Stimulated activated CD8-positive, alpha-beta memory T cell treated with anti-CD3 and anti-CD28 coated beads, Interleukin-4, amount 100 ng/mL, for 4 hours (primary cell): ENCODE measurements around the gene AHNAK2.
"Not testable (repeated sequence)": the region's sequence is repeated elsewhere in the genome, so short reads cannot be mapped to it uniquely, and the experiment has no call there.

ENCODE experiments used
- DNase-seq, 2 donors: peaks; one replicate each; pipeline ENCODE4 v3.0.0-alpha.2; 2020; ENCODE audit warnings: low read depth in 2 of 2, low spot score in 1 of 2

The AHNAK2 gene

DNA sequence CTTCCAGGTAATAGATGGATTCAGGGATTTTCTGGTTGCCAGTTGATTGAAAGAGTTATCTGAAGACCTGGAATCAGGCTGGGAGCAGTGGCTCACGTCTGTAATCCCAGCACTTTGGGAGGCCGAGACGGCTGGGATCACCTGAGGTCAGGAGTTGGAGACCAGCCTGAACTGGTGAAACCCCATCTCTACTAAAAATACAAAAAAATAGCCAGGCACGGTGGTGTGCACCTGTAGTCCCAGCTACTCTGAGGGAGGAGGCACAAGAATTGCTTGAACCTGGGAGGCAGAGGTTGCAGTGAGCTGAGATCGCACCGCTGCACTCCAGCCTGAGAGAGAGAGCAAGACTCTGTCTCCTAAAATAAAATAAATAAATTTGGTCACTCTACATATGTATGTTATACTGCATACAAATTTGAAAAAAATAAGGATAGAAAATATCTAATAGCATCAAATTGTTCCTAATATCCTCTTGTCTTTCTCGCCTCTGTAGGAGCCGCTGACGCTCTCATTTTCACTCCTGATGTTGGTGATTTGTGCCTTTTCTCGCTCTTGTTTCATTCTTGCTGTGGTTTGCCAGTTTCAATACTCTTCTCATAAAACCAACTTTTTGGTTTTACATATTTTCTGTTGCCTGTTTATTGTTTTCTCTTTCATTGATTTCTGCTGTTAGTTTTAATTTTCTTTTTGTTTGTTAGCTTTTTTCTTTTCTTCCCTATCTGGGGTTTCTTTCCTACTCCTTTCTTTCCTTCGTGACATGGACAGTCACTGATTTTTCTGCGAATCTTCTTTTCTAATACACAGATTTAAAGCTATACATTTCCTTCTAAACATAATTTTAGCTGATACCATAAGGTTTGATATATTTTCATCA is 77.3 kb downstream of the AHNAK2 start:
- DNase-seq = no peak

DNA sequence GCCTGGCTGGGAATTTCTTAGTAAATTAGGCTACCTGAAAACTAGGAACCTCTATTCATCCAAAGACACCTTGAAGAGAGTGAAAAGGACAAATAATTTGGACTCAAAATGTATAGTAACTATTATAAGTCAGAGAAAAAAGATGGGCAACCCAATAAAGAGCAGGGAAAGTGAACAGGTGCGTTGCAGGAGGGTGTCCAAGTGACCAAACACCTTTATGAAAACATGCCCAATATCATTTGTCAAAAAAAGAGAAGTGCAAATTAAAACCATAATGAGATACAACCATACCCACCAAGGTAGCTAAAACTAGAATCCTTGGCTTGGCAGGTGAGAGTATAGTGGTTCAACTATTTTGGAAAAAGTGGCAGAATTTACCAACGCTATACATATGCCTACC is 78.4 kb downstream of the AHNAK2 start:
- DNase-seq = no peak

DNA sequence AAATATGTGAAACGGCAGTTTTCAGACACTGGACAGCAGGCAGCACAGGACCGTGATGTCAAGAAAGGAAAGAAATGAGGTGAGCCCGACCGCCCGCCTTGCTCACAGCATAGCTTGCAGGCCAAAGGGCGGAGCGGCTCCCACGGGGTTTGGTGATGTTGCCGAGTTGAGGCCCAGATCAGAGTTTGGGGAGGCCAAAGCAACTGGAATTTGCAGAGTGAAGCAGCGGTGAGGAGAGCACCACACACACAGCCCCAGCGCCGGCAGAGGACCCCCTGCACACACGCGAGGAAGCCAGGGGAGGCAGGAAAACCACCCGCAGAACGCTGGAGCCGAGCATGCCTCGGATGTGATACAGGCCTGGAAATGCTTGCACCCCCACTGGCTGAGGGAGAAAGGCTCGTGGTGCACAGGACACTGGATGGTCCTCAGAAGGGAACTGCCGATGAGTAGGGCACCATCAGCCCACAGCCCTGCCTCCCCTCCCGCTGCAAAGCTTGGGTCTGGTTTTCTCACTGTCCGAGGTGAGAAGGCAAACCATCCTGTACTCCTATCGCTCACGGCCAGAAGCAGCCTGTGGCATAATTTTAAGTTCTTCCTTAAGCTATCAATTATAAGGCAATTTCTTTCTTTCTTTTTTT is 79.2 kb downstream of the AHNAK2 start:
- DNase-seq = no peak

DNA sequence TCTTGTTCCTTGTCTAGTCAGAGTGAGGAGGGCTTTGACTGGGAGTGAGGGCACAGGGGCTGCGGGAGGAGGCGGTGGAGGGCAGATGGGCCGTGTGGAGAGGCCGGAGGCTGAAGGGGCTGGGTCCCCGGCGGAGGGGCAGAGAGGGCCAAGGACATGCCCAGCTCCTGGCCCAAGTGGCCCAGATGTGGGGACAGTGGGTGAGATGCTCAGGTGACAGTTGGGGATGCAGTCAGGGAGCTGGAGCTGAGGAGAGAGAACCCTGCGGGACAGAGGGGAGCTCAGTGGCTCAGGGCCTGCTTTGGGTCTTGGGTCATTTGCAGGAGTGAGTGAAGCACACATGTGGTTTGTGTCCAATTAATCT is 80.0 kb downstream of the AHNAK2 start:
- no peak for DNase-seq

DNA sequence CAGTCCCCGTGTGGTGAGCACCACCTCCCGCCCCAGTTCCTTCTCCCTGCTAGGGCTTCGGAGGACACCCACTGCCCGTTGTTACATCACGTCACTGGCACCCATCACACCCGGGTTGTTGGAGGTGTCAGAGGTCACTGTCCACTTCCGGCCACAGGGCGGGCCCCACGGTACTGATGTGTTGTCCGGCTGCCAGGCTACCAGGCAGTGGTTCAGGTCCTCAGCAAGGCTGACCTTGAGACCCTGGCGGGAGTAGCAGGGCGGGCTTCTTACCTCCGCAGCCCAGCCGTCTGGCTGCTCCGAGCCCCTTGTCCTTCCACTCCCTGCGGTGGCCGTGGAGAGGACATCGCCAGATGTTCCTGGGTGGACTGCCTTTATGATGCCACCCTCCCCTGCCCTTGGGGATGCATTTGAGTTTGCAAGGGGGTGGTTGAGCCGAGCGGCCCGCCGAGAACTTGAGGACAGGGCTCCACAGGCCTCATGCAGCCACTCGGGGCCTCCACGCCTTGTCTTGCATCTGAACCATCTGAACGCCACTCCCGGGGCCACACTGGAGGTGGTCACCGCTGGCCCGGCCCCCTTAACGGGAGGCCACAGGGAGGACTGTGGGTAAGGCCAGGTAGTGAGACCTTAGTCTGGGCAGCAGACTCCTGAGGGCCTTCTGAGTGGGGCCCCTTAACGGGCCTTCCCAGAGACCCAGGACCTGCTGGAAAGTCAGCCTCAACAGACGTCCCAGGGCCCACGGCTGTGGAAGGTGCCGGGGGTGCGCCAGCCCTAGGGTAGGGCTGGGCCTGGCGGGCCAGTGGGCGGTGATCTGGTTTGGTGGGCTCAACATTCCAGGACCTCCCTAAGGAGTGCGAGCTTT is 80.6 kb downstream of the AHNAK2 start:
- DNase-seq = no peak

DNA sequence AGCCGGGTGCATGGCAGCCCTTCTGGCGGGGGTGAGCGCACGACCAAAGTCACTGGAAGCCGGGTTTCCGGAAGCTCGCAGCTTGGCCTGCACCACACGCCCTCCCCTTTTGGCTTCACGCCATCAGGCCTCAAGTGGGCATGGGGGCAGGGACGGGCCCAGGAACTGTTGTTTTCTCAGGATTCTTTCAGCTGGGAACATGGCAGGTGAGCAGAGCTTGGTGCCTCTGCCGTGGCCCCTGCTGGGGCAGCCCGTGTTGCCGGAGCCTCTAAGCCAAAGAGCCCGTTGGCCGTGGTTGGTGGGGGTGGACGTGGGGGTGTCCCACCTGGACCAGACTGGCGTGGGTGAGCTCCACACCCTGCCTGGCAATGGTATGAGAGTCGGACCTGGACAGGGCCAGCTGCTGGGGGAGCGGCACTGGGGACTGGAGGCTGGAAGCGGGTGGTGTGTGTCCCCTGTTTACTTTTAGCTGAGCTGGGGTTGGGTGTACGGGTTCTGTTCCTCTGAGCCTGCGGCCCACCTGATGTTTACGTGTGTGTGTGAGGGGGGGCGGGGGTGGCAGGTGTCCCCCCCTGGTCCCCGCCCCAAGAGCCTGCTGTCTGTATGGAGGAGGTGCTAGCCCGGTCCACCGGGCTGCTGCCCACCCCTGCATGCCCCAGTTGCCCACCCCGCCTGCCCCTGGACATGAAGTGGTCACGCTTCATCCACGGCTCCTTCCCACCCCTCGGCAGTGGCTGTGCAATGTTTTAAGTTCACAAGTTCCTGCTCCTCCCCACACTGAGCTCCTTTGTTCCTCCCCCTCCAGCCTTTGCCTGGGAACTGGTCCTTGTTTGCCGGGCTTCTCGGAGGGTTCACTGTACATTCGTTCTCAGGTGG is 82.2 kb downstream of the AHNAK2 start:
- DNase-seq = no peak

DNA sequence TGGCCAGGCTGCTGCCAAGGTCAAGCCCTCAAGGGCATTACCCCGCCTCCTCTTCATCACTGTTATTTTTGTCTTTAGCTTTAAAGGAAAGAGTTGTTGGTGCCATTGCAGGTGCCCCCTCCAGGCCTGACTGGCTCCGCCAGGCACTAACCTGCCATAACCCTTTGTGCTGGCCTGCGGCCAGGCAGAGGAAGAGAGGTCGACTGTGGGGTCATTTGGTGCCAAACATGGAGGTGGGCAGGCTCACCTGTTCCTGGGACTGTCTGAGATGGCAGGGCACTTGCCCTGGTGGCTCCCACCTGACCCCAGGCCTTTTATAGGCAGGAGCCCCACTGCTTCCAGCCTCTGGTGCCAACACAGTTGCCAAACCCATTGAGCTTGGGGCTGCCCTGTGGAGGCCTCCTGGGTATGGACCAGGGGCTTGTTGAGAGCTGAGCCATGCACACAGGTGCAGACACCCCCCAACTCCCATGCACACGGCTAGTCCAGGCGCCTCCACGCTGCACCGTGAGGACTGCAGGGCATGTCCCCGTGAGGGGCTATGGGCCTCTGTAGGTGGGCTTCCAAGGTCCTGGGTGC is 82.9 kb downstream of the AHNAK2 start:
- DNase-seq = no peak

DNA sequence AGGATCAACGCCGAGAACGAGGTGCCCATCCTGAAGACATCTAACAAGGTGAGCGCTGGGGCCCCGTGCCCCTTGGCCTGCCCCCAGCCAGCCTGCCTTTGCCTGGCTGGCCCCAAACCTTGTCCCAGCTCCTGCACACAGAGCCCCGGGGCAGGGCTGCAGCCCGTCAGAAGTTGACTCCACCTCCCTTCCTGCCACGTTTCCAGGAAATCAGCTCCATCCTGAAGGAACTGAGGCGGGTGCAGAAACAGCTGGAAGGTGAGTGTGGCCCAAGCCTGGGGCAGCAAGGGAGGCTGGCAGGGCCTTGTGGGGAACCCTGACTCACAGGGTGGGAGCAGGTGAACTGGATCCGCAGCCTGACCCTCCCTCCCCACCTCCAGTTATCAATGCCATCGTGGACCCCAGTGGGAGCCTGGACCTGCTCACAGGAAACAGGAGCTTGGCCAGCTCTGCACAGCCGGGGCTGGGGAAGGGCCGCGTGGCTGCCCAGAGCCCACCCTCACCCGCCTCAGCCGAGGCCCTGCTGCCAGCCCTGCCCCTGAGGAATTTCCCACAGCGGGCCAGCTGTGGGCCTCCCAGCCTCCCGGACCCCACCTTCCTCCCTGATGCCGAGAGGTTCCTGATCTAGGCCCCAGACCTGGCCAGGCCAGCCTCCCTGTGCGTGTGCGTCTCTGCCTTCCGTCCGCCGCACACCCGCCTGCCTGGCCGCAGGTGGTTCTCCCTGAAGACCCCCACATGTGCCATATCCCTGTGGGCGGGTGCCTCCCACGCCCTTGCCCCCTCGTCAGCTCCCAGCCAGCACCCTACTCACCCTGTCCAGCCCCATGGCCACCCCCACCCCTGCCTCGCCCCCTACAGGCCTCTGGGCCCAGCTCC is 83.6 kb downstream of the AHNAK2 start:
- DNase-seq = no peak

DNA sequence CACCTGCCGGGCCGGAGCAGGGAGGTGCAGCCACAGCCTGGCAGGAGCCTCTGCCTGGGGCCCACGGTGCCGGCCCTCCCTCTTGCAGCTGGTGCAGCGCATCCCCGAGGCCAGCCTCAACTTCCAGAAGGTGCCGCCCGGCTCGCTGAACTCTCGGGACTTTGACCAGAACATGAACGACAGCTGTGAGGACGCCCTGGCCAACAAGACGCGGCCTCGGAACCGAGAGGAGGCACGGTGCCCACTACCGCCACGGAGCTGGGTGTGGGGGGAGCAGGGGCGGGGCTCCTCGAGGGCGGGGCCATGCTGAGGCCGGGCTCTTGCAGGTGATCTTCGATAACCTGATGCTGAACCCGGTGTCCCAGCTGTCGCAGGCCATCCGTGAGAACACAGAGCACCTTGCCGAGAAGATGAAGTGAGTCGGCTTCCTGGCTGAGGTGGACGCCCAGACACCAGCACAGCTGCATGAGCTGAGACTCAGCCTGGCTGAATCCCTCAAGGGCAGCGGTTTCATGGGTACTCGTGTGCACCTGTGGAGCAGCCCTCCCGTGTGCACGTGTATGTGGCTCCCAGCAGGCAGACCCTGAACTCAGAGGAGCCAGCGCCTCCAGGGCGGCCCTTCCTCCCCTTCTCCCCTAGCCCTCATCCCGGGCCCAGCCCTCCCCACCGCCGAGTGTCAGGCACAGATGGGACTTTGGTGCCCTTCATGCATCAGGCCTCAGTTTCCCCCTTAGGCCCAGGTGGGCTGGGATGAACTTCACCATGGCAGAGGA is 84.6 kb downstream of the AHNAK2 start:
- DNase-seq = no peak

DNA sequence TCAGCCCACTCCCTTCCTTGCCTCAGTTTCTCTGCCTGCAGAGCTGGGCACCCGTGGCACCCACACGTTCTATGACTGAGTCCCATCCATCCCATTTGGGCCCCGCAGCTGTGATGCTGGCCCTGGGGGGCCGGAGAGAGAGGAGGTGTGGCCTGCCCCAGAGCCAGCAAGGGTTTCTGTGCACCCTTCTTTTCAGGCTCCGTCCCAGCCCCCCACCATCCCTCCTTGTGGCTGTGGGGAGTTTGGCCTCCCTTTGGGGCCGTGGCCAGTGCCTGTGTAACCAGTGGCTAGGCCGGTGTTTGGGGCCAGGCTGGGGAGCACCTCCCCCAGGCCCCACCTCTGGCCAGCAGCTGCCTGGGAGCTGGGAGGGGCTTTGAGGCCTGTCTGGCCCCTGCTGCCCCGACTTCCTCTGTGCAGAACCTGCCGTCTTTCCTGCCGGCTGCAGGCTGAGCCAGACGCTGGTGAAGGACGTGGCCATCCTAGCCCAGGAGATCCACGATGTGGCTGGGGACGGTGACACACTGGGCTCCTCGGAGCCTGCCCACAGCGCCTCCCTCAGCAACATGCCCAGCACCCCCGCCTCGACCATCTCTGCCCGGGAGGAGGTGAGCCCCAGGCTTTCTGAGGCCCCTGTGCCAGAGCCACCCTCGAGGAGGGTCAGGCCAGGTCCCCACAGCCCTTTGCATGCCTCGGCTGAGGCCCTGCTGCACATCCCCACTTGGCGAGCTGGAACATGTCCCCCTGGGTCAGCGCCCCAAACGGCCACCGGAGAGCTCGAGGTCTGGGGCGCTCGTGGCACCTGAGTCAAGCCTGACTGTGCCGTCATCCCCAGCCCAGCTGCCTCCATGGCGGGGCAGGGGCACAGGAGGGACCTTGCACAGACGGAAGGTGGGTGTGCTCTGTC is 85.4 kb downstream of the AHNAK2 start:
- DNase-seq = no peak

DNA sequence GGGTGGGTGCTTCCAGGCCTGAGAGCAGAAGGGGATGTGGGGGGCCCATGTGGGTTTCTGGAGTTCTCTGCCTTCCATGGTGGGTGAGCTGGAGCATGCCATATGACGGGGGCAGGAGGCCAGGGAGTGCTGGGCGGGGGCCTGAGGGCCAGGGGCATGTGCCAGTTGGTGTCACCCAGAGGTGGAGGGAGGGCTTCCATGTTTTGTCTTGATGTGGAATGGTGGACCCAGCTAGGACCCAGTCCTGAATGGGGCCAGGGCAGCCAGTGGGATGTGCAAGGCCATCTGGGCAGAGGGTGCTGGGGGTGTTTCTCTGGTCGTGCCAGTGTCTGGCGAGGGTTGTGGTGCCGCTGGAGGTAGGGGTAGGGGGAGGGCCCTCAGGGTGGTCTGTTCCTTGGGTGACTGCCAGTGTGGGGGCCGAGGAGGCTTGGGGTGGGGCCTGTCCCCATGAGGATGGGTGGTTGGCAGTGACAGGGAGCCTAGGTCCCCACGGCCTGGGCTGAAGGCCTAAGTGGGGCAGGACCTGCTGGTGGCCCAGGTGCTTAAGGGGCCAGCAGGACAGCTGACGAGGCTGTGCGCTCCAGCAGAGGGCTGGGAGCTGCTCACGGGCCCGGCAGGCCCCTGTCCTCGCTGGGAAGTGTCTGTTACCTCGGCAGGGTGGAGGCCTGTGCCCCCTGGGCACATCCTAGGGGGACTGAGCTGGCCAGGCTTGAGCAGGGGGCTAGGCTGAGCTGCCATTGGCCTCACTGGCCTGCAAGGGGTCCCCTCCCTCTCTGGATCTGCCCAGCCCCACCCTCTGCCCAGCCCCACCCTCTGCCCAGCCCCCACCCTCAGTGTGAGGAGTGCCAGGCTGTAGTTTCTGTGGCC is 86.3 kb downstream of the AHNAK2 start:
- DNase-seq = no peak

DNA sequence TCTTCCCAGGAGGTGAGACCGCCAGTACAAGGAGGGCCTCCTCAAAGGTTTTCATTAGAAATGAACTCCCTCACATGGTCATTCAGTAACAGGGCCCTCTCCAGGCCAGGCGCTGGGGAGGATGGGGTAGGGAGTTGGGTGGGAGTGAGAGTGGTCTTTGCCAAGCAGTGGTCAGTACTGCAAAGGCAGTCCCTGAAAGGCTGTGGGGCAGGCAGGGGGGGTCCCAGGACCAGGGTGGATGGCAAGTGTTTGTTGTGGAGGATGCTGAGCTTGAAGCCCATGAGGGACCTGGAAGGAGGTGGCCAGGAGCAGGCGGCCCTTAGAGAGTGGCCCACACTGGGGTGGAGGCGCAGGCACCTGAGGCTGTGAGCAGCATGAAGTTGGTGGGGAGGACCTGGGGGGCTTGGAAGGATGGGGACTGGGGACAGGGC is 87.0 kb downstream of the AHNAK2 start:
- DNase-seq = no peak

DNA sequence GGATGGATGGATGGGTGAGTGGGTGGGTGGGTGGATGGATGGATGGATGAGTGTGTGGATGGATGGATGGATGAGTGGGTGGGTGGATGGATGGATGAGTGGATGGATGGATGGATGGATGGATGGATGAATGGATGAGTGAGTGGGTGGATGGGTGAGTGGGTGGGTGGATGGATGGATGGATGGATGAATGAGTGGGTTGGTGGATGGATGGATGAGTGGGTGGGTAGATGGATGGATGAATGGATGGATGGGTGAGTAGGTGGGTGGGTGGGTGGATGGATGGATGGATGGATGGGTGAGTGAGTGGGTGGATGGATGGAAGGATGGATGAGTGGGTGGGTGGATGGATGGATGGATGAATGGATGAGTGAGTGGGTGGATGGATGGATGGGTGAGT is 87.9 kb downstream of the AHNAK2 start:
- DNase-seq = not testable (repeated sequence)

DNA sequence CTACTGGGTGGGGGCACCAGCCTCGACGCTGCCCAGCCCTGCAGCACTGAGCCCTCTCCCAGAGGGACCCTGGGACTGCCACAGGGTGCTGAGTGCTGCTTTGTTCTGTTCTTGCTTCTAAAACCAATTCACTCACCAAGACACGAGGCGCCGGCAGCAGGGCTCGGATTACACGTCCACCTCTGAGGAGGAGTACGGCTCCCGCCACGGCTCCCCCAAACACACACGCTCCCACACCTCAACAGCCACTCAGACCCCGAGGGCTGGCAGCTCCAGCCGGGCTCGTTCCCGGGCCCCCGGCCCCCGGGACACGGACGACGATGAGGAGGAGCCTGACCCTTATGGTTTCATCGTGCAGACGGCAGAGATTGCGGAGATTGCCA is 88.8 kb downstream of the AHNAK2 start:
- DNase-seq = no peak

DNA sequence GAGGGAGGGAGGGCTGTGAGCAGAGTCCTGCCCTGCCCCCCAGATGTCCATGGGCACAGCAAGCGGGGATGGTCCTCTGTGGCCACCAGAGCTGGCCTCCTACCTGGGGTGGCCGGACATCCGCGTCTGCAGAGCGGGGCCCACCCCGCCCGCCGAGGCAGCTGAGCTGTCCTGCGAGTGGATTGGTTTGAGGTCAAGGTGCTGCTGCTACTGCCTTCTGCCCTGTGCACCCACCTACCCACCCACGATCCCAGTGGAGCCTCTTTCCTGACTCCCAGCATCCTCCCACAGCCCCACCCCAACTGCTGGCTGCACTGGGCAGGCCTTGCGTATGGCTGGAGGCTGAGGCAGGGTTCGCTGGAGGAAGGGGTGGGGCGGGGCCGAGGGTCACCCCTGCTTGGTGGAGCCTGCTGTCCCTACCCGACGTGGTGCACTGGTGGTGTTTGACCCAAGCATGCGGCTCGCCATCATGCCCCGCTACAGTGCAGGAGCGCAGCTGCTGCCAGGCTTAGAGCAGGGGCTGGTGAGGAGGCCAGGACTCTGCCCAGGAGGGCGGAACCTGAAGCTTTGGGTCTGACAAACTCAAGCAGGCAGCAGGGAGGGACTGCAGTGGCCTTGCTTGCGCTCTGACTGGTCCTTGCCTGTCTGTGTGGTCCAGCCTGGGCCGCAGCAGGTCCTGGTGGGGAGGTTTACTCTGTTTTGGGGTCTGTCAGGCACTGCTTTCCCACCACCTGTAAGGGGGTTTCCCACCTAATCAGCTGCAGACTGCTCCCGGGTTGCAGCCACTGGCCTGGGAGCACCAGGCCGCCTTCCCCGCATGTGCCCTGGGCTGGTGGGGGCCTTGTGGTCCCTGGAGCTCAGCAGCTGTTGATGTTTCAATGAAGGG is 89.4 kb downstream of the AHNAK2 start:
- DNase-seq = no peak
